ENCODE data around the gene ANOS1. TPM values are rescaled to one million over a fixed set of nuclear protein-coding genes. Genes with fewer than 3 reads are reported as not detected.

ANOS1 gene
- total RNA-seq, 1 experiment from 2014 or later = 24.8 TPM

- TF ChIP-seq GTF2I (CRISPR knock-in tag; conservative IDR thresholded peaks at IDR 0.05) = no peak
- CTCF ChIA-PET = interaction anchor here (1.1 kb wide), 1 partner anchor 29 kb away, joined by 3 read pairs; no protein-coding TSS in a partner anchor
- H3K27ac Mint-ChIP-seq = no peak overlapping the region
- peaks cover 42% of the 10 kb centered on the region for H3K4me1 Mint-ChIP-seq
- no peaks in the 10 kb centered on the region for H3K9me3 Mint-ChIP-seq
- H3K36me3 Mint-ChIP-seq = 0 out of 2 replicates have a peak, but pooled peaks cover 2% of the 10 kb centered on the region
- ATAC-seq (no peak), DNase-seq (ENCODE audit: low spot score) (no peak)
- H3K27me3 Mint-ChIP-seq (ENCODE audit: low read depth) = no peaks in the 10 kb centered on the region
- POLR2A ChIA-PET = no interaction called here
- H3K4me3 Mint-ChIP-seq = no peak overlapping the region
Observed at GRCh38 chrX:8675006-8675630, 56.8 kb downstream of the ANOS1 start.

- ChIA-PET CTCF (interaction anchor here (0.5 kb wide), 1 partner anchor 14 kb away, joined by 5 read pairs; no protein-coding TSS in a partner anchor), POLR2A (no interaction called here)
- Mint-ChIP-seq H3K27ac (no peak overlapping the region), H3K36me3 (no peaks in the 10 kb centered on the region), H3K9me3 (no peaks in the 10 kb centered on the region), H3K4me1 (peaks cover 42% of the 10 kb centered on the region), H3K27me3 (ENCODE audit: low read depth) (no peaks in the 10 kb centered on the region), H3K4me3 (no peak overlapping the region)
- ATAC-seq = no peak
- no peak for TF ChIP-seq ESRRA (CRISPR knock-in tag; IDR thresholded peaks at IDR 0.05; ENCODE audit: borderline replicate concordance)
- no peak for TF ChIP-seq MXD4 (CRISPR knock-in tag; IDR thresholded peaks at IDR 0.05; ENCODE audit: borderline replicate concordance)
- TF ChIP-seq EMX1 (CRISPR knock-in tag; IDR thresholded peaks at IDR 0.05) = no peak
- TF ChIP-seq JAZF1 (CRISPR knock-in tag; IDR thresholded peaks at IDR 0.05) = no peak
- TF ChIP-seq ZNF671 (CRISPR knock-in tag; IDR thresholded peaks at IDR 0.05) = no peak
- TF ChIP-seq MYBL2 (CRISPR knock-in tag; IDR thresholded peaks at IDR 0.05) = no peak
- no peak for TF ChIP-seq TEAD1 (CRISPR knock-in tag; IDR thresholded peaks at IDR 0.05)
- no peak for TF ChIP-seq ZMAT4 (CRISPR knock-in tag; IDR thresholded peaks at IDR 0.05)
- TF ChIP-seq GRHL2 (CRISPR knock-in tag; IDR thresholded peaks at IDR 0.05; ENCODE audit: insufficient replicate concordance, severe bottlenecking) = no peak
- TF ChIP-seq TP53 (CRISPR knock-in tag; IDR thresholded peaks at IDR 0.05) = no peak
- TF ChIP-seq PRRX2 (CRISPR knock-in tag; IDR thresholded peaks at IDR 0.05) = no peak
- TF ChIP-seq SMAD3 (CRISPR knock-in tag; IDR thresholded peaks at IDR 0.05; ENCODE audit: borderline replicate concordance) = no peak
- TF ChIP-seq, protein P1, sequence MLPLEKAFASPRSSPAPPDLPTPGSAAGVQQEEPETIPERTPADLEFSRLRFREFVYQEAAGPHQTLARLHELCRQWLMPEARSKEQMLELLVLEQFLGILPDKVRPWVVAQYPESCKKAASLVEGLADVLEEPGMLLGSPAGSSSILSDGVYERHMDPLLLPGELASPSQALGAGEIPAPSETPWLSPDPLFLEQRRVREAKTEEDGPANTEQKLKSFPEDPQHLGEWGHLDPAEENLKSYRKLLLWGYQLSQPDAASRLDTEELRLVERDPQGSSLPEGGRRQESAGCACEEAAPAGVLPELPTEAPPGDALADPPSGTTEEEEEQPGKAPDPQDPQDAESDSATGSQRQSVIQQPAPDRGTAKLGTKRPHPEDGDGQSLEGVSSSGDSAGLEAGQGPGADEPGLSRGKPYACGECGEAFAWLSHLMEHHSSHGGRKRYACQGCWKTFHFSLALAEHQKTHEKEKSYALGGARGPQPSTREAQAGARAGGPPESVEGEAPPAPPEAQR (CRISPR knock-in tag; IDR thresholded peaks at IDR 0.05) = no peak
- no peak for TF ChIP-seq IRF2 (CRISPR knock-in tag; IDR thresholded peaks at IDR 0.05; ENCODE audit: borderline replicate concordance, low read depth)
- TF ChIP-seq NFATC4 (CRISPR knock-in tag; IDR thresholded peaks at IDR 0.05) = no peak
- TF ChIP-seq, protein P2, sequence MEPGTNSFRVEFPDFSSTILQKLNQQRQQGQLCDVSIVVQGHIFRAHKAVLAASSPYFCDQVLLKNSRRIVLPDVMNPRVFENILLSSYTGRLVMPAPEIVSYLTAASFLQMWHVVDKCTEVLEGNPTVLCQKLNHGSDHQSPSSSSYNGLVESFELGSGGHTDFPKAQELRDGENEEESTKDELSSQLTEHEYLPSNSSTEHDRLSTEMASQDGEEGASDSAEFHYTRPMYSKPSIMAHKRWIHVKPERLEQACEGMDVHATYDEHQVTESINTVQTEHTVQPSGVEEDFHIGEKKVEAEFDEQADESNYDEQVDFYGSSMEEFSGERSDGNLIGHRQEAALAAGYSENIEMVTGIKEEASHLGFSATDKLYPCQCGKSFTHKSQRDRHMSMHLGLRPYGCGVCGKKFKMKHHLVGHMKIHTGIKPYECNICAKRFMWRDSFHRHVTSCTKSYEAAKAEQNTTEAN (CRISPR knock-in tag; IDR thresholded peaks at IDR 0.05) = no peak
- no peak for TF ChIP-seq ZNF416 (CRISPR knock-in tag; IDR thresholded peaks at IDR 0.05)
- no peak for TF ChIP-seq STAT6 (CRISPR knock-in tag; conservative IDR thresholded peaks at IDR 0.05; ENCODE audit: low read depth)
- no peak for DNase-seq (ENCODE audit: low spot score)
Observed at GRCh38 chrX:8673201-8673600, 58.7 kb downstream of the ANOS1 start.
